Stimulated activated CD4-positive, alpha-beta T cell treated with anti-CD3 and anti-CD28 coated beads, TNF-alpha, amount 100 ng/mL, for 1 hour (primary cell): ENCODE data around the gene TOX4.
A peak's percentile ranks its signal among the peaks of the same experiment; 100 is the strongest.

Experiments
- DNase-seq, 3 donors: peaks; one replicate each; pipeline ENCODE4 v3.0.0-alpha.2; 2020; ENCODE audit warnings: low read depth in 3 of 3, low spot score in 1 of 3

The TOX4 gene

DNA sequence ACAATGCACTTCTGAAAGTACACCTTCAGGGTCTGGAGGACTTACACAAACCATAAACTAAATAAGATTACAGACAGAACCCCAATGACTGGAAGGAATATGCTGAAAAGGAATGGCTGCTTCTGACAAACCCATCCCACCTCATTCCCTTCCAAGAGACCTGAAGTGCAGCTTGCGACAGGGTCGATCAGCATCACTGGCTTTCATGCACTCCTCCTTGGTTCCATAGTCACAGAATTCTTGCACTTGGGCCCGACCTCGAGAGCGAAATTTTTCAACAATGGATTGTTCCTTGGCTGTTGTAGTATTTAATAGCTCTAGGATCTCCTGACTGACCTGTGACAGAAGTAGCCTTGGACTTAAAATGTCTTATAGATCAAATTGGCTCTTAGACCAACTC is 24.6 kb downstream of the TOX4 start:
- DNase-seq = no peak

DNA sequence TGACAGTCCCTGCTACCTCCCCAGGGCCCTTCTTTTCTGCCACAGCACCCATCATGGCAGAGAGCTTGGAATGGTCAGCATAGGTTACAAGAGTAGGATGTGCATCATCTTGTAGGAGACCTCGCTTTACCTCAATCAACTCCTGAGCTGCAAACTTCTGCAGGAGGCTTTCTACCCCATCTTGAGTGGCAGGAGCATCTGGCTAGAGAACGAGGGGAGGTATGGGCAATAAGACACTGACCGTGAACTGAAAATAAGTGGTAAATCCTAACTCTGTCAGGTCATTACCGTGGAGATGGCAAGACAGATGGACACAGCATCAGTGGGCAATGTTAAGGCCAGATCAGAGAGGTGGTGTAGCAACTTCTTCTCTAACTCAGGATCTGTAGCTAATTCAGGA is 26.4 kb downstream of the TOX4 start:
- no peak for DNase-seq

DNA sequence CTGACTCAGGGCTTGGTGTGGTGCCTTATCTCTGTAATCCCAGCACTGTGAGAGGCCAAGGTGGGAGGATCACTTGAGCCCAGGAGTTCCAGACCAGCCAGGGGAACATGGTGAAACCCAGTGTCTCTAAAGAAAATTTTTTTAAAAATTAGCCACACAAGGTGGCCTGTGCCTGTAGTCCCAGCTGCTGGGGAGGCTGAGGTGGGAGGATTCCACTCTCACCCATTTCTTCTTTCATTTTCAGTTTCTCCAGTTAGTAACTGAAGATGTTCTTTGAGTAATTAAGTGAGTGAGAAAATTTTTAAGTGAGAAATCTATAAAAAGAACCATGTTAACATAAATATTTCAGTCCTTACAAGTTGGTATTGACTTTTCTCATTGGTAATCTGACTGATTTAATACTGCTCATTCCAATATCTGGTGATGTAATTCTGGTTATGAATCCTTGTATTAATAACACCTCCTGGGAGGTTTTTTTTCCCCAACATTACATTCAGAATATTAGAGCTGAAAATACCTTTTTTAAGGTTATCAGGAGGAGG is 28.1 kb downstream of the TOX4 start:
- DNase-seq = no peak

DNA sequence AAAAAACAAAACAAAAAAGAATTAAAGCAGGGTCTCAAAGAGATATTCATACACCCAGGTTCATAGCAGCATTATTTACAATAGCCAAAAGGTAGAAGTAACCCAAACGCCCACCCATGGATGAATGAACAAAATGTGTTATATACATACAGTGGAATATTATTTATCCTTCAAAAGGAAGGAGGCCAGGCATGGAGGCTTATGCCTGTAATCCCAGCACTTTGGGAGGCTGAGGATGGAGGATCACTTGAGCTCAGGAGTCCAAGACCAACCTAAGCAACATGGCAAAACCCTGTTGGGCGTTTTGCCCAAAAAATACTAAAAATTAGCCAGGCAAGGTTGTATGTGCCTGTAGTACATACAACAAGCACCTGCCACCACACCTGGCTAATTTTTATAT is 29.6 kb downstream of the TOX4 start:
- no peak for DNase-seq

DNA sequence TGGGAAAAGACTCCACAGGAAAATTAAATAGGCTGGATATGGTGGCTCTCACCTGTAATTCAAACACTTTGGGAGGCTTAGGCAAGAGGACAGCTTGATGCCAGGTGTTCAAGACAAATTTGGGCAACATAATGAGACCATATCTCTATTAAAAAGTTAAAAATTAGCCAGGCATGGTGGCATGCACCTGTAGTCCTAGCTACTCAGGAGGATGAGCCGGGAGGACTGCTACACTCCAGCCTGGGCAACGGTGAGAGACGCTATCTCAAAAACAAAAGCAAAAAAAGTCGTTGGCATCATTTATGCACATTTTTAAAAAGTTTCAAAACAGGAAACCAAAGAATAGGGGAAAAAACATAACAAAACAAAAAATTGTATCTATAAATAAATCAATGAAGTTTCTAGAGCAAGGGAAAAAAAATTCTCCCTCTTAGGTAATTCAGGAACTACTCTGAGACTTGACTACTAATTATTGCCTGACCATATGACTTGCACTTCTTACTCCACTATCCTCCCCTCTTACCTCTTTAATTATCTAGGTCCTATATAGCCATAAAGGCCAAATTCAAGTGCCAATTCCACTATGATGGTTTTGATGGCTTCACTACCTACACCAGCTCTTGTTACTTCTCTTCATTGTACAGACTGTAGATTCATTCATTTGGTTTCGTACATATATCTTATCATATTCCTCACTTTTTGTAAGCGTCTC is 32.6 kb downstream of the TOX4 start:
- DNase-seq = no peak

DNA sequence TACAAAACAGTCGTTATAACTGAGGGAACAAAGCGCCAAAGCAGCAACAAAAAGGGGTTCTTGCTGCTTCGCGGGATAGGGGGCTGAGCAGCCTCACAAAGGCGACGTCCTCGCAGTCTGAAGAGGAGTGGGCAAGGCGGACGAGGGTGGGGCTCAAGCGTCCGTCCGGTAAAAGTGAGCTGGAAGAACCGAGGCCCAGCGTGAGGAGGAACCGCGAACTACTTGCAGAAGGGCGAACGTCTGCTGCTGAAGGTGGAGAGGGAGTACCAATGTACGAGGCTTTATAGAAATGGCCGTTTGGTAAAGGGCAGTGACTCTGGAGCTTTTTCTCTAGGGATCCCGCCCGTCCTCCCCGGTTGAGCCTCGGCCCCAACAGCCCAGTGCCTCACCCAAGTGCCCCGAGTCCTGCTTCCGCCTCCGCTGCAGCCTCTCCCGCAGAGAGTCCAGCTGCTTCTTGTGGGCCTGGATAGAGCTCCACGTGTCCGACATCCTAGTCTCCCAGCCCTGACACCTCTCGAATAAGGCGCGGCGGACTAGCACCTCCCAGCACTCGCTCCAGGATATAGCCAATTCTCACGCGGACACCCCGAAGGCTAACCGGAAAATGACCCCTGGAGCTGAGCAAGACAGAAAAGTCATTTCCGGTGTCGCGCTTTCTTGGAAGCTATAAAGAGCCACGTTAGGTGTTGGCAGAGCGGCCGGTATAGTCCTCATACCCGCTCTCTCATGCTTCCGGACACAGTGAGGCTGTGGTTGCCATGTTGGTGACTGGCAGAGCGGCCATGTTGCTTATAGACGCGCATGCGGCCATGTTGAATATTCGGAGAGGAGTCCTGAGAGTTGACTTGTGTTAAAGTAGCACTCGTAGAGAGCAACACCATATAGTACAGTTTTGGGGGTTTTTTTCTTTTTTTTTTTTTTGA is 34.0 kb downstream of the TOX4 start, which contains the start of gene METTL3:
METTL3 (minus strand) TSS at position 606 of the 923 bp plus-strand sequence; CDS start at position 489, 117 bp downstream.
- peak; percentile 81 to 84 (median 82) for DNase-seq

DNA sequence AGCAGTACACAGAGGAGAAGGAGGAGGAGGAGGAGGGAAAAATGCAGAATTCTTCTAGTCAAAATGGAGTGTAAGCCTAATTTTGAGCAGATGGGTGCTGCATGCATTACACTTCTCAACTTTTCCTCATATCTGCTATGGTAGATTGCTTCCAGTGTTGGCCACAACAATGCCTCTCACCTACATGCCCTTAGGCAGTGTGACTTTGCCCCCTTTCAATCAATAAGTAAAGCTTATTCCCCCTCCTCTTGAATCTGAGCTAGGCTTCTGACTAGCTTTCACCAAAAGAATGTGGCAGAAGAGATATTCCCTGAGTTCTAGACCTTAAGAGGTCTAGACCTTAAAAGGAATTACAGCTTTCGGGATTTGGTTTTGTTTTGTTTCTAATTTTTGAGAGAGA is 37.3 kb downstream of the TOX4 start:
- DNase-seq = no peak

DNA sequence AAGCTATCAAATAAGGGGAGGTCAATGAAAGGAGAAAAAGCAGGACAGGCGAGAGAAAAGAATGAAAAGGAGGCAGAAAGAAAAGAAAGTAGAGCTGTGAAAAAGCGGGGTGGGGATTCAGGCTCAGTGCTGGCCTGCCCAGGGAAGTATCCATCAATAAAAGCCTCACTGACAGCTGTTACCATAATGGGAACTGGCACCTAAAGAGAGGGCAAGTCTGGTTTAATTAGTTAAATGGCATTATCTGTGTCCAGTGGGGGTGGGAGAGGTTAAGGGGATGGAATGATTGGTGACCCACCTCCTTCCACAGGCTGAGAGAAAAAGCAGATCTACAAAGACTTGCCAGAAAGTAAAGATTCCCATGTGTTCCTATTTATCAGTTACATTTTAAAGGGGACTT is 41.7 kb downstream of the TOX4 start:
- no peak for DNase-seq

DNA sequence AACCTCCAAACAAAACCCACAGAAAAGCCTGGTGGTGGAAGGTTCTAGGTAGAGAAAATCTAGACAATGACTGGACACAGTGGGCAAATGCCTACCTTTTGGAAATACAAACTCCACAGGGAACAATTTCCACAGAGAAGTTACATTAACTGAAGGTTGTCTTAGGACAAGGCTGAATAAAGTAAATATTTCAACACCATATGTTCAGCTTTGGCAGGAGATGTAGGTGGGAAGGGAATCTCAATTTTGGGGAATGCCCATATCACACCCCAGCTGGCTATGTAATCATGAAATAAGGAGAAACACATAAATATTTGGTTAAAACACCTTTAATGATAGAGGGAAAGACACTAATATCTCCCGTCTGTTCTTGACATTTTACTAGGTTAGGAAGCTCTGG is 43.8 kb downstream of the TOX4 start:
- DNase-seq = no peak

DNA sequence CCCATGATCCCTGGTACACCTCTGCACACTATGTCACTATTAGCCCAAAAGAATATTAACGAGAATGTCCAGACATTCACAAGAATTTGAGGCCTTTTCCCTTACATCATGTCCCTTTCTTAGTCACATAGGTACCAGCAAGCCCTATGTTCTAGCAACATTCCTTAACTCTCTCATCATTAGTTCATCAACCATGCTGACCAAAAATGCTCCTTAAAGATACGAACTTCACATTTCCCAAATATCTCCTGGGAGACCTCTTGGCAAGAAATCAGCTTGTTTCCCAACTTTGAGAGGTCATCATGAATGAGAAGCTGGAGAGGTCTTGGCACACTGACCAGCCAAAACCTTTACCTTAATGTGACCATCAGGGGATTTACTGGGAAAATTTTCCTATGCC is 44.5 kb downstream of the TOX4 start:
- DNase-seq = no peak

DNA sequence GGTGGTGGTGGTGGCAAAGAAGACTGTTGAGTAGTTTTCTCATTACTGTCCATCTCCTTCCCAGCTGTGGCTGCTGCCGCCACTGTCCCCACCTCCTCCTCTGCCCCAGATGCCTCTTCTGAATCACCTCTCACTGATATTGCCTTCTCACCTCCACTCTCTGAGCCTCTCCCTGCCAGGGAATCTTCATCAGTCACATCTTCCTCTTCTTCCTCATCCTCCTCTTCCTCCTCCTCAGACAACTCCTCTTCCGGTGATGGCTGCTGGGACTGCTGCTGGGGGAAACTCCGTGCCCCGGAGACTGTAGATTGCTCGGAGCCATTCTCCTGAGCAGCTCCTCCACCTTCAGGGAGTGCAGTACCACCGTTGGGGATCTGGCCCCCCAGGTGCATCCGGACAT is 46.2 kb downstream of the TOX4 start:
- no peak for DNase-seq

DNA sequence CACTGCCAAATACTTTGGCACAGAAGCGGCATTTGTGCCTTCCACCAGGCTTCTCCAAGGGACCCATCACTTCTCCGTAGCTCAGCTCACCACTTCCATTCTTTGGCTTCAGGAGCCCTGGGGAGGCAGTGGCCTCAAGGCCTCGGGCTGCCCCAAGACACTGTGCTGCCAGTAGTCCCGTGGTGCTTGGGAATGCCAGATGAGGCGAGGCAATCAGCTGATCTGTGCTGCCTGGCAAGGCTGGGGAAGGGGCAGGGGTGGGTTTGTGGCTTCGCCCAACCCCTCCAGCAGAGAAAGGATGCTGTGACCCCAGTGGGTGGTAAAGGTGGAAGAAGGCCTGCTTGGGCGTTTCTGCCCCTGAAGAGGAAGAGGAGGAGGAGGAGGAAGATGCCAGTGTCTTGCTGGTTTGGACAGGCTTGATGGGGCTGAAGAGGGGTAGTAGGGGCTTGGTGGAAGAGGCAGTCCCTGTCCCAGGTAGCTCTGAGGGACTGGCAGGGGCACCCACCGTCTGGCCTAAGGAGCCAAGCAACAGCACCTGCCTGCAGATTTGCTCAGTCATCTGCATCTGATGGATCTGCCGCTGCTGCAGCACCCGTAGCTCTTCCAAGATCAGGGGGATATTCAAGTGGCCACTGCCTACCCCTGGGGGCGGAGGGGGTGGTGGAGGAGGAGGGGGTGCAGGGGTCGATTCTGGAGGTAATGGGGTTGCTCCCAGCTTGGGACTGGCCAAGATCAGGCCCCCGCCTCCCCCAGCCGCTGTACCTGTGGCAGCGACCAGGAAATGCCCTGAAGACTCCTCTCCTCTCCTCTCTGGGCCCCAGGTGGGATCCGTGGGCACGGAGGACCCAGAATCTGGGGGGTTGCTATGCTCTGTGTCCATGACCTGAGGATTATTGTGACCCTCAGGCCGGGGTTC is 47.8 kb downstream of the TOX4 start:
- DNase-seq = no peak

DNA sequence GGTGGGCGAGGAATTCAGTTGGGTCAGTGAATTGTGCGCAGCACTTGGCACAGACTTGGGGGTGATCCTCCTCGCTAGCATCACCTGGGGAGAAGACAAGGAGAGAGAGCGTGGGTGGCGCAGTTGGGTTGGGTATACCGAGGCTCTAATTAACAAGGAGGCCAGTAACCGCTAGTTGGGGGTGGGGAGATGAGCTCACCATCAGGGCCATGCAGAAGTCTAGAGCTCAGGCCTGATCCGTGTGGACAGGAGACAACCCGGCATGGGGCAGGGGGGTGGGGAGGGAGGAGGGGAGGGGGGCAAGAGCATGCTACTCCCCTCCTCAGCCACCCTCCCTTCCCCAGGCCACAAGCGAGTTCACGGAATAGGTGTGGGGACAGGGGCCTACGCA is 48.6 kb downstream of the TOX4 start:
- DNase-seq = no peak

DNA sequence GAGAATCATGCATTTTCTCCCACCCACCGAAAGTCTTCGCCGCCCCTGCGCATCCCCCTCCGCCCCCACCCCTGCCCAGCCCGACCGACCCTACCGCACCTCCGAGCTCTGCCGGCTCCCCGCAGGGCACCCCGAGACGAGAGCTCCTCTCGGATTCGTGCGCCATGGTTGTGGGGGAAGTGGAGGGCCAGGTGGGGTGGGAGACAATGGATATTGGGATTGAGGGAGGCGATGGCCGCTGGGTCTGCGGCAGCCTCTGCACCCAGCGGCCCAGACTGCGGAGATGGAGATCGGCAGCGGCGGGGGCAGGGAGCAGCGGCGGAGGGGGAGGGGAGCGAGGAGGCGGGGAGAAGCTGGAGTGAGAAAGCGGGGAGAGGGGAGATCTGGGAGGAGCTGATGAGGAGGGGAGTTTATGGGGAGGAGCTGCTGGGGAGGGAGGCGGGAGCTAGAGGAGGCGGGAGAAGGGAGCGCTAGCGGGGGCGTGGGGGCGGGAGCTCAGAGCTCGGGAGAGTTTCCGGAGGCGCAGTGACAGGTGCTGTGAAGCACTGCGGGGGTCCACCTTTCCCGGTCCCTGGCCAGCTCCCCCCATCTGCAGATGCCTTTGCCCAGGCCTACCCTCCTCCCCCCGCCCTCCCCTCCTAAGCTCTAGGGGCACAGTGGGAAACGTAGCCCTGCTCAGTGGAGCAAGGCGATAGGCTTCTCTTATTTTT is 49.1 kb downstream of the TOX4 start, which contains the start of gene SALL2:
SALL2 (minus strand) TSS at position 385 of the 710 bp plus-strand sequence; CDS start at position 166, 219 bp downstream.
- peak in 2 of 3 donors; percentile 38 to 60 for DNase-seq

DNA sequence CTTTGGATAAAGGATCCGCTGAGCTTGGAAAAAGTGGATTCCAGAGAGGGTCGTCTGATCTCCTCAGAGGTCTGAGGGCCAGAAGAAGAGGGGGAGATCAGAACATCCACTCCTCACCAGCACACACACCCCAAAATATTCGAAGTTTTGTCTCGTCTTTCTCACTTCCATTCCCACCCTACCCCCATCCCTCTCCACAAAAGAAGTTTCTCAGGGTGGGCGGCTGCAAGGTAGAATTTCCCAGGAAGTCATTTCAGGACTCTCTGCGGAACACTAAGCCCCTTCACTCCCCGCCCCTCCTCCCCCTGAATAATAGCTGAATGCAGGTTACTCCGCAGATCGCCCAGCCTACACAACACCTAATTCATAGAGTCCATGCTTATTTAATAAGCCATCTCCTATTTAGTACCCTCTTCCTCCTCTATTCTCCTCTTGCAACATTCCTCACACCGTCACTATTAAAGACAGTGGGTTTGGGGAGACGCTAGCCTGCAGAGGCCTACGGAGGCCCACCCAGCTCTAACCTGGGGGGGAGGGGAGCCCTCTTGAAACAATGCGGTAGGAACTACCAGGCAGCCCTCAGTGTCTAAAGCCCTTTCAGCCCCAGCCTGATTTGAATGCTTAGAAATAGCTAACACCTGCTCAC is 49.8 kb downstream of the TOX4 start:
- no peak for DNase-seq

DNA sequence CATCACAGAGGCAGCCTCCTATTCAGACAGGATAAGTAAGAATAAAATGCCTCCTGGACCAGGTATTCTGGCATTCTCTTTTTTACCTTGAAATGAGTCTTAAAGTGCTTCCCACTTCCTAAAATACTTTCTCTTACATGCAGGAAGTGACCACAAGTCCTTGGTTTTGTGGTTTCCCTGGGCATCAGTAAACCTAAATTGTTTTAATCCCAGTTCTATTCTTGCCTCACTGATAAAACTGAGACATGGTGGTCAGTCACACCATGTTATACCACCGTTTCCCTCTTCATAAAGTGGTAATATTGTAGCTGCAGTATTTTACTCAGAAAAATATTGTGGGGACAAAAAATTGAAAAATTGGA is 50.3 kb downstream of the TOX4 start:
- no peak for DNase-seq

DNA sequence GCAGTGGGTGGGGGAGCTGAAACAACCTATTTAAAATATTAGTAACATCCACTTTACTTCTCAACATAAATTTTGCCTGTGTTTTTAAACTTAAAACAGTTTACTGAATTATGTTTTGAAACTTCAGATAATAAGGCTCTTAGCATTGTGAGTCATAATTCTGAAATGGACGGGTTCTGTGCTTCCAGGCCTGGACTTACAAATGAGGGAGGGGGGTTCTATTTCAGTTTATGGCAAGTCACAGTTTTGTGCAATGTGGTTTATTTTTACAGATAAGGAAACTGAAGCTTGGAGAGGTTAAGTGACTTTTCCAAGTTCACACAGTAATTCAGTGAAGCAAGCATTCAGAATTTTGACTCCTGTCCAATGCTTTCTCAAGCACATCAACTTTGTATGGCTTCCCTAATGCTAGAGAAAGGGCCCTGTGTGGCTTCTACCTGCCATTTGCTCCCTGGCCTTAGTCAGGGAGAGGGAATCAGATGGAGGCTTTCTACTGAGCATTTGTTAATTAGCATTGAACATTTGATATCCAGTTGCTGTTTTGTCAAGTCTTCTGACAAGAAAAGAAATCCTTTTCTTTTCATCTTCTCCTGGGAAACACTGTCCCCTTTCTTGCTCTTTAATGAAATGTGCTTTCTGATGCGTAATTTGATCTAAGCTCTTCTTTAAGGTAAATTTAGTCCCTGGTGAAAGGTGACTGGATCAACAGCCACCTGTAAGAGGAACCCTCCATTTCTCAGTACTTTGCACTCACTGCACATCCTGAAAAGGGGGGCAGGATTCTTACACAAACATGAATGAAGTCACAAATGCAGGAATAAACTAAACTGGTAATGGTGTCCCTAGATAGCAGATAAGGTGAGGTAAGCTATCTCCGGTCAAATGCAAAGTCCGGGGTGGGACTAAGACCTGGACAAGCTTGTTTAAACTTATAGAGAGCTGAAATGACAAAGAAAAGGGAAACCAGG is 51.7 kb downstream of the TOX4 start:
- no peak for DNase-seq

DNA sequence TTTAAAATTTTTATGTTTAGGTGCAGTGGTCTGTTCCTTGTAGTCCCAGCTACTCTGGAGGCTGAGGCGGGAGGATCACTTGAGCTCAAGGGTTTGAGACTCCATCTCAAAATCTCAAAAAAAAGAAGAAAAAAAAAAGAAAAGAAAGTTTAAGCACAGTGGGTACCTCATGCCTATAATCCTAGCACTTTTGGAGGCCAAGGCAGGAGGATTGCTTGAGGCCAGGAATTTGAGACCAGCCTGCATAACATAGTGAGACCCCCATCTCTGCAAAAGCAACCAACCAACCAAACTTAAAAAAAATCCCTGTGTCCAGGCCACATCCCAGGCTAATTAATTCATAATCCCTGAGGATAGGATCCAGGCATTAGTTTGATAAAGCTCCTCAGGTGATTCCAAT is 52.5 kb downstream of the TOX4 start:
- DNase-seq = no peak

DNA sequence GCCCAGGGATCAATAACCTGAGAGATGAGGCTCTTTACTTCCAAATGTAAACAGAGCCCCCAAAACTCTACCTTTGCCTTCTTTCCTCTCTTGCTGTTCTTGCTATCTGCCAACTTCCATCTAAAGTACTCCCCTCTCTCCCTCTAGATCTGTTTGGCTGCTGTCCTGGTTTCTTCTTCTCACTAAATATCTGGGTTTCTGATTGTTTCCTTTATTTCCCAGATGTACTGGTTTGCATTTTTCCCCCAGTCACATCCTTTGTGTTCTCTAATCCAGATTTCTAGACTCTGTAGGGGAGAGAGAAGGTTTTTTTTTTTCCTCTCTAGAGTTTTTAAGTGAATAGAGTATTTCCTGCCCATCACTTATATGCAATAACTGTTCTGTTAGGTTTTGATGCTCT is 56.3 kb downstream of the TOX4 start:
- DNase-seq = no peak
